IPS-NIHi7 (cell line): ENCODE data around the gene TBC1D3G.
"Not testable (repeated sequence)": the region's sequence is repeated elsewhere in the genome, so short reads cannot be mapped to it uniquely, and the experiment has no call there.

Source experiments
- DNase-seq: peaks from one replicate; pipeline ENCODE4 v3.0.0; 2012; ENCODE audit warnings: mixed read lengths; ENCODE audit errors: extremely low spot score

The TBC1D3G gene

DNA sequence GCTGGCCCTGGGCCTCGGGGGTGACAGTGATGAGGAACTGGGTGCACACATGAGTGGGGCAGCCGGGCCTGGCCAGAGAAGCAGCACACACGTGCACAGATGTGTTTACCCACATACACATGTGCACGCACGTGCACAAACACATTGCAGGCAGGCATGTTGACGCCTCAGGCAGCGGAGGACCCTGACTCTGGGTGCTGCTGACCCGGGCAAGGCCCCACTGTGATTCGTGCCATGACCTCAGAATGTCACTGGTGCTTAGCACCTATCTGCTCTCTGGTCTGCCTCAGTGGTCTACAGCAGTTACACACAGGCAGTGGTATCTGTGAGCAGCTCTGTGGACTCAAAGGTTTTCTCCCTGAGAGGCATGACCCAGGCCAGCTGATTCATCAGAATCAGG is at the start of gene TBC1D3G:
TBC1D3G (plus strand) TSS at position 301 of the 400 bp plus-strand sequence. CDS start 1,528 bp downstream, outside the sequence.
- DNase-seq, result not testable (repeated sequence)

- not testable (repeated sequence) for DNase-seq
Measured at GRCh38 chr17:36283256-36283655, 40.4 kb upstream of the TBC1D3G start.

DNA sequence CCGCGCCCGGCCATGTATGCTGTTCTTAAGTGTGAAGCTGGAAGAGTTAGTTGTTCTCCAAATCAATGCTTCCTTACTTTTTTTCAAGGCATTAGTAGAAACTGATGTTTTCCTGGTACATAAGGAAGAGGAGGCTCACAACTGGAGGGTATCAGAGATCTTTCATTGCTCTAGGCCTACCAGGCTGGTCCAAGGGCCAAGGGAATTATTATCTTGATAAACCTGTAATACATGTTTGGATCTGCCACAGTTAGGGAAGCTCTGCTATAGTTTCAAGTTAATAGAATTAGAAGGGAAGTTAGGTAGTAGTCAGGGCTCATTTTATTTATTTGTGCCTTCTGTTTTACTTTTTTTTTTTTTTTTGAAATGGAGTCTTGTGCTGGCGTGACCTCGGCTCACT is 39.5 kb upstream of the TBC1D3G start:
- DNase-seq, result not testable (repeated sequence)

GRCh38 chr17:36289965-36290612 is 33.6 kb upstream of the TBC1D3G start:
- not testable (repeated sequence) for DNase-seq

DNA sequence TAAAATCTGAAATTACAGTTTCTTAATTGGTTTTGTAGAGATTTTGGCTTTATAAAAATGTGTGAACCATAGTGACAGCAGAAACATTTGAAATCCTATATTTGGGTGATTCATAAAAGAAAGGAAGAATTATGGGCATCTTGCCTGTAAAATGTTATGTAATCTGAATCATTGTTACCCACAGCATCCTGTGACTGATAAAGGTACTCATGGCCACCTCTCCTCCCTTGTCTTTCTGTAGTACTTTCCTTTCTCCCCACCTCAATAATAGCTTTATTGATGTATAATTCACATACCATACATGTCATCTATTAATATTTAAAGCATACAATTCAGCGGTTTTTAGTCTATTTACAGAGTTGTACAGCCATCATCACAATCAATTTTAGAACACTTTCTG is 28.5 kb upstream of the TBC1D3G start:
- DNase-seq, result not testable (repeated sequence)

DNA sequence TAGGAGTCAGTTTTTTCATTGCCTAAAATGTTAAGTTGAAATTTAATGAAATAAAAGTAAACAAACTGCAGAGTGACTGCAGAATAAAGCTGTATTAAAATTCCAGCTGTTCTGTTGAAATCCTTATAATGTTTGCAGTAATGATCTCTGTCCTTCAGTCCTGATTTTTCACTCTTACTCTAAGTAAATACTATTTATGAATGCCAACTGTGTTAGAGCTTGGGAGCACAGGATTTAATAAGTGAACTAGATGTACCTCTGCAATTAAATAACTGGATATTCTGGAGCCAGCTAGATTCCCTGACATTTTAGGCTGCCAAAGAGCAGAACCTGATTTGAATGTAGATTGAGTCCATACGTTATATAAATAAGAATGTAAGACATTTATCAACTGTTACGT is 7.9 kb upstream of the TBC1D3G start:
- DNase-seq, result not testable (repeated sequence)

DNA sequence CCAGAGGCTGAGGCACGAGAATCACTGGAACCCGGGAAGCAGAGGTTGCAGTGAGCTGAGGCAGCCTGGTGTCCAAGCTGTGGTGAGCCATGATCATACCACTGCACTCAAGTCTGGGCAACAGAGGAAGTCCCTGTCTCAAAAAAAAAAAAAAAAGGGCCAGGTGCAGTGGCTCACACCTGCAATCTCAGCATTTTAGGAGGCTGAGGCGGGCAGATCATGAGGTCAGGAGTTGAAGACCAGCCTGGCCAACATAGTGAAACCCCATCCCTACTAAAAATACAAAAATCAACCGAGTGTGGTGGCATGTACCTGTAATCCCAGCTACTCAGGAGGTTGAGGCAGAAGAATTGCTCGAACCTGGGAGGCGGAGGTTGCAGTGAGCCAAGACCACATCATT is 38.8 kb downstream of the TBC1D3G start:
- not testable (repeated sequence) for DNase-seq

- not testable (repeated sequence) for DNase-seq
Measured at GRCh38 chr17:36375938-36376337, 52.3 kb downstream of the TBC1D3G start.
